Measurements from ENCODE around the gene ENOX2.

DNA sequence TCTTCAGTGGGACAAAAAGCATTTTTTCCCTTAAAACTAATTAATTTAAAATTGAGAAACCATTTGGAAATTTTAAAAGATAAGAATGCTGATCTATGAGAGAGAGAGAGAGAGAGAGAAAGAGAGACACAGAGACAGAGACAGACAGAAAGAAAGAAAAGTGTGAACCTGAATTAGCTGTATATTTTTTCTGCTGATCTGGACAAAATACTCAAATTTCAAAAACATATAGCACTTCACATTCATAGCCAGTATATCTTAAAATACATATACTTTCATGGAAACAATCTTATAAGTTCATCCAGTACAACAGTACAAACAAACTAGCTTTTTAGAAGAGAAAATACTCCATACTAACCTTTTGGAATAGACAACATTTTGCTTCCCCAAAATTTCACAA, 18.4 kb downstream of the ENOX2 start:
- TF ChIP-seq TAF1 (IDR thresholded peaks at IDR 0.05; ENCODE audit: borderline replicate concordance, low read depth, low read length): no peak
- no peak for TF ChIP-seq POLR2AphosphoS5 (IDR thresholded peaks at IDR 0.05; ENCODE audit: low read depth, low read length)
- no peak for TF ChIP-seq POLR2A (IDR thresholded peaks at IDR 0.05; ENCODE audit: low read depth, low read length)
